HCT116 (cell line): ENCODE results near the gene CNDP2. TPM values are rescaled to one million over a fixed set of nuclear protein-coding genes. Genes with fewer than 3 reads are reported as not detected.

ENCODE experiments used
- ATAC-seq: fragments of 200-7000 bp; cut with Tn5 transposase; 2 replicates; pipeline ENCODE4 v1.9.1; 2020; ENCODE audit warnings: mild to moderate bottlenecking, moderate library complexity
- BruUV-seq: library from RNA; stranded (reverse); fragments of 400-500 nt; replicated peaks from 2 replicates; lab custom pipeline; 2021; lab: Mats Ljungman, UMichigan
- CTCF ChIA-PET: fragments of 300-600 bp; sonication (Branson Sonifier 250); formaldehyde crosslinking; loops from one replicate; lab custom pipeline; 2021; ENCODE audit warnings: antibody characterized with exemption; lab: Charles Lee
- POLR2A ChIA-PET: fragments of 300-600, 350-600 bp; sonication (Branson Sonifier 250); formaldehyde crosslinking; loops from one replicate; lab custom pipeline; 2021; ENCODE audit warnings: antibody characterized with exemption; lab: Charles Lee
- RAD21 ChIA-PET, 2 experiments: fragments of 300-600 bp; sonication (Branson Sonifier 250); formaldehyde crosslinking; loops; one replicate each; lab custom pipeline; 2023; ENCODE audit warnings: low total read pairs in 2 of 2; ENCODE audit not compliant: uncharacterized antibody in 2 of 2, unreplicated experiment in 2 of 2, low non-redundant PET in 1 of 2; lab: Charles Lee
- DNase-seq: peaks from one replicate; pipeline ENCODE4 v3.0.0-alpha.2; 2010; ENCODE audit warnings: low read depth, low spot score
- H2AFZ ChIP-seq: fragments of 200-600 bp; shearing (Covaris generic), sonication (generic); 2 replicates; pipeline ENCODE4 v1.6.1; 2017; ENCODE audit warnings: low read depth, mixed run types, mixed read lengths, antibody characterized with exemption, low read length; ENCODE audit not compliant: poor library complexity, severe bottlenecking
- H3K27ac ChIP-seq: 2 replicates; pipeline ENCODE4 v1.5.1; 2012; ENCODE audit warnings: low read depth, low read length
- H3K27me3 ChIP-seq: fragments of 200-600 bp; sonication (generic); 2 replicates; pipeline ENCODE4 v1.6.1; 2016; ENCODE audit warnings: mixed run types, low read length, mixed read lengths; ENCODE audit not compliant: insufficient read depth
- H3K36me3 ChIP-seq, 2 experiments: fragments of 200-500 bp in 1 of 2; fragments of 200-600 bp in 1 of 2; sonication (Bioruptor generic) in 1 of 2; sonication (generic) in 1 of 2; 2 replicates each; pipeline versions ENCODE4 v1.5.1 to v1.6.1; 2014 to 2016; ENCODE audit warnings: low read length in 2 of 2, inconsistent platforms in 1 of 2, mixed read lengths in 1 of 2, mixed run types in 1 of 2; ENCODE audit not compliant: insufficient read depth in 2 of 2, control insufficient read depth in 1 of 2
- H3K4me1 ChIP-seq, 2 experiments: fragments of 200-600 bp in 1 of 2; sonication (generic) in 1 of 2; 2 replicates each; pipeline versions ENCODE4 v1.5.1 to v1.6.1; 2012 to 2017; ENCODE audit warnings: low read length in 2 of 2, inconsistent platforms in 1 of 2, mild to moderate bottlenecking in 1 of 2, mixed read lengths in 1 of 2, mixed run types in 1 of 2, moderate library complexity in 1 of 2; ENCODE audit not compliant: insufficient read depth in 2 of 2, control insufficient read depth in 1 of 2
- H3K4me2 ChIP-seq: fragments of 200-600 bp; sonication (generic); 2 replicates; pipeline ENCODE4 v1.6.1; 2017; ENCODE audit warnings: mixed run types, low read length, mixed read lengths
- H3K4me3 ChIP-seq, 2 experiments: fragments of 200-600 bp in 1 of 2; sonication (generic) in 1 of 2; replicated peaks in 1 of 2; 2 replicates each; pipeline ENCODE4 v1.5.1; 2011 to 2016; ENCODE audit warnings: low read length in 2 of 2, control low read depth in 1 of 2, low read depth in 1 of 2, mild to moderate bottlenecking in 1 of 2, mixed read lengths in 1 of 2, mixed run types in 1 of 2
- H3K79me2 ChIP-seq: fragments of 200-600 bp; sonication (generic); 2 replicates; pipeline ENCODE4 v1.6.1; 2017; ENCODE audit warnings: mild to moderate bottlenecking, mixed run types, low read length, moderate library complexity, mixed read lengths; ENCODE audit not compliant: insufficient read depth
- H3K9ac ChIP-seq: fragments of 200-600 bp; sonication (generic); 2 replicates; pipeline ENCODE4 v1.6.1; 2016; ENCODE audit warnings: low read length, mixed read lengths
- H3K9me2 ChIP-seq: fragments of 200-600 bp; sonication (generic), shearing (Covaris generic); 2 replicates; pipeline ENCODE4 v1.6.1; 2017; ENCODE audit warnings: mixed run types, mild to moderate bottlenecking, moderate library complexity; ENCODE audit not compliant: insufficient read depth
- H3K9me3 ChIP-seq, 2 experiments: fragments of 200-500 bp in 1 of 2; fragments of 200-600 bp in 1 of 2; sonication (Bioruptor generic) in 1 of 2; sonication (generic) in 1 of 2; 2 replicates each; pipeline ENCODE4 v1.6.1; 2014 to 2017; ENCODE audit warnings: low read length in 2 of 2, mixed read lengths in 2 of 2, inconsistent platforms in 1 of 2, low read depth in 1 of 2, mild to moderate bottlenecking in 1 of 2, mixed run types in 1 of 2, moderate library complexity in 1 of 2; ENCODE audit not compliant: control insufficient read depth in 1 of 2, insufficient read depth in 1 of 2
- H4K20me1 ChIP-seq: fragments of 200-600 bp; sonication (generic), shearing (Covaris generic); 2 replicates; pipeline ENCODE4 v1.6.1; 2017; ENCODE audit warnings: mixed run types, mild to moderate bottlenecking, moderate library complexity; ENCODE audit not compliant: insufficient read depth
- CBX3 ChIP-seq: IDR thresholded peaks from 2 replicates; pipeline ENCODE4 v1.6.1; 2012; ENCODE audit warnings: low read depth
- CEBPB ChIP-seq: IDR thresholded peaks from 2 replicates; pipeline ENCODE4 v1.6.1; 2012; ENCODE audit warnings: low read depth
- EGR1 ChIP-seq: IDR thresholded peaks from 2 replicates; pipeline ENCODE4 v1.6.1; 2012; ENCODE audit warnings: low read depth
- EZH2 ChIP-seq: fragments of 200-600 bp; sonication (generic); IDR thresholded peaks from 2 replicates; pipeline ENCODE4 v1.6.1; 2017; ENCODE audit warnings: antibody characterized with exemption, mixed run types
- EZH2phosphoT487 ChIP-seq: fragments of 200-600 bp; IDR thresholded peaks from 2 replicates; pipeline ENCODE4 v1.6.1; 2018; ENCODE audit warnings: antibody characterized with exemption, borderline replicate concordance
- JUND ChIP-seq: IDR thresholded peaks from 2 replicates; pipeline ENCODE4 v1.6.1; 2012
- POLR2A ChIP-seq: IDR thresholded peaks from 2 replicates; pipeline ENCODE4 v1.7.0; 2011; ENCODE audit warnings: borderline replicate concordance; ENCODE audit not compliant: insufficient read depth, insufficient read length; ENCODE audit errors: extremely low read depth
- RAD21 ChIP-seq: IDR thresholded peaks from 2 replicates; pipeline ENCODE4 v1.6.1; 2012; ENCODE audit warnings: low read depth, mild to moderate bottlenecking
- SIN3A ChIP-seq: IDR thresholded peaks from 2 replicates; pipeline ENCODE4 v1.6.1; 2012; ENCODE audit warnings: low read depth
- SP1 ChIP-seq: IDR thresholded peaks from 2 replicates; pipeline ENCODE4 v1.6.1; 2012; ENCODE audit warnings: low read depth
- SRF ChIP-seq: IDR thresholded peaks from 2 replicates; pipeline ENCODE4 v1.6.1; 2012; ENCODE audit warnings: low read depth
- YY1 ChIP-seq: IDR thresholded peaks from 2 replicates; pipeline ENCODE4 v1.6.1; 2011; ENCODE audit warnings: low read length, low read depth, moderate library complexity, mild to moderate bottlenecking; ENCODE audit not compliant: insufficient replicate concordance; ENCODE audit errors: extremely low read depth
- ZFX ChIP-seq: fragments of 450-650 bp; IDR thresholded peaks from 2 replicates; pipeline ENCODE4 v1.6.1; 2017
- intact Hi-C: fragments of 100-400 bp; cut with micrococcal nuclease; formaldehyde crosslinking; loops from 2 replicates; pipeline ENCODE4 v1.10.0; 2022
- total RNA-seq: library from RNA; stranded (reverse); gene quantifications from one replicate; pipeline ENCODE4 v1.2.1, GENCODE V29; 2021; ENCODE audit not compliant: unreplicated experiment
- TF ChIP-seq, protein P1 (sequence below): IDR thresholded peaks from 2 replicates; pipeline ENCODE4 v1.6.1; 2012
- TF ChIP-seq, protein P2 (sequence below), 3 experiments: fragments of 200-600 bp in 1 of 3; sonication (generic) in 1 of 3; IDR thresholded peaks in 2 of 3; conservative IDR thresholded peaks in 1 of 3; 2 replicates each; pipeline ENCODE4 v1.5.1; 2012 to 2017; ENCODE audit warnings: low read depth in 2 of 3, low read length in 2 of 3, antibody characterized with exemption in 1 of 3, borderline replicate concordance in 1 of 3, control low read depth in 1 of 3, mild to moderate bottlenecking in 1 of 3, mixed read lengths in 1 of 3, mixed run types in 1 of 3, moderate library complexity in 1 of 3; ENCODE audit not compliant: insufficient read depth in 1 of 3
- TF ChIP-seq, protein P3 (sequence below): IDR thresholded peaks from 2 replicates; pipeline ENCODE4 v1.6.1; 2012
- TF ChIP-seq, protein P4 (sequence below): IDR thresholded peaks from 2 replicates; pipeline ENCODE4 v1.6.1; 2011; ENCODE audit warnings: mild to moderate bottlenecking, low read length, moderate library complexity; ENCODE audit not compliant: insufficient replicate concordance; ENCODE audit errors: extremely low read depth
- TF ChIP-seq, protein P5 (sequence below): IDR thresholded peaks from 2 replicates; pipeline ENCODE4 v1.6.1; 2012; ENCODE audit warnings: low read depth

CNDP2 gene
- total RNA-seq, 1 experiment from 2014 or later, result 112 TPM

DNA sequence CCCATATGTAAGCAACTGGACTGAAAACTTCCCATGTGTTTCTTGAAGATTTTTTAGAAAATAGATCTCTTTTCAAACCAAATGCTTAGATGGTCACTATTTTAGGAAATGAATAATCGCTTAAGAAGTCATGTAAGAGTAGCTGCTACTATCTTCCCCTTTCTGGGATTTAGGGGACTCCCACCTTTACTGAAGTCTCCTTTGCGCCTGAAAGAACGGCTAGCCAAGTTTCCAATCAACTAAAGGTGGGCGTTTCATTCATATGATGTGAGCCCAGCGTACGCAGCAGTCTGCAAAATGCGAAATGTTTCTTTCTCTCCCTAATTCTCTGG lies 40.2 kb upstream of the CNDP2 start:
- ATAC-seq (no peak), DNase-seq (no peak)
- Histone ChIP-seq H4K20me1 (no peaks in the 10 kb centered on the region), H3K27me3 (peaks cover 4% of the 10 kb centered on the region; the same call in 1 of the 2 replicates), H3K9ac (no peak overlapping the region), H3K27ac (no peak overlapping the region), H3K4me2 (no peak overlapping the region), H3K9me2 (no peaks in the 10 kb centered on the region), H3K36me3 (no peaks in the 10 kb centered on the region), H3K4me3 (no peak overlapping the region), H2AFZ (no peak overlapping the region), H3K4me1 (no peaks in the 10 kb centered on the region), H3K9me3 (no peaks in the 10 kb centered on the region), H3K79me2 (no peaks in the 10 kb centered on the region)
- ChIA-PET CTCF (no interaction called here), RAD21 (no interaction called here), POLR2A (no interaction called here)
- TF ChIP-seq POLR2A (no peak), ZFX (no peak), EGR1 (no peak), CBX3 (no peak), SRF (no peak), EZH2phosphoT487 (no peak), SIN3A (no peak), YY1 (no peak), RAD21 (no peak), SP1 (no peak), CEBPB (no peak), JUND (no peak), EZH2 (no peak)
- TF ChIP-seq, protein P1, sequence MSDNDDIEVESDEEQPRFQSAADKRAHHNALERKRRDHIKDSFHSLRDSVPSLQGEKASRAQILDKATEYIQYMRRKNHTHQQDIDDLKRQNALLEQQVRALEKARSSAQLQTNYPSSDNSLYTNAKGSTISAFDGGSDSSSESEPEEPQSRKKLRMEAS, result no peak
- TF ChIP-seq, protein P2, sequence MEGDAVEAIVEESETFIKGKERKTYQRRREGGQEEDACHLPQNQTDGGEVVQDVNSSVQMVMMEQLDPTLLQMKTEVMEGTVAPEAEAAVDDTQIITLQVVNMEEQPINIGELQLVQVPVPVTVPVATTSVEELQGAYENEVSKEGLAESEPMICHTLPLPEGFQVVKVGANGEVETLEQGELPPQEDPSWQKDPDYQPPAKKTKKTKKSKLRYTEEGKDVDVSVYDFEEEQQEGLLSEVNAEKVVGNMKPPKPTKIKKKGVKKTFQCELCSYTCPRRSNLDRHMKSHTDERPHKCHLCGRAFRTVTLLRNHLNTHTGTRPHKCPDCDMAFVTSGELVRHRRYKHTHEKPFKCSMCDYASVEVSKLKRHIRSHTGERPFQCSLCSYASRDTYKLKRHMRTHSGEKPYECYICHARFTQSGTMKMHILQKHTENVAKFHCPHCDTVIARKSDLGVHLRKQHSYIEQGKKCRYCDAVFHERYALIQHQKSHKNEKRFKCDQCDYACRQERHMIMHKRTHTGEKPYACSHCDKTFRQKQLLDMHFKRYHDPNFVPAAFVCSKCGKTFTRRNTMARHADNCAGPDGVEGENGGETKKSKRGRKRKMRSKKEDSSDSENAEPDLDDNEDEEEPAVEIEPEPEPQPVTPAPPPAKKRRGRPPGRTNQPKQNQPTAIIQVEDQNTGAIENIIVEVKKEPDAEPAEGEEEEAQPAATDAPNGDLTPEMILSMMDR (IDR thresholded peaks at IDR 0.05 in 2 of 3, conservative IDR thresholded peaks at IDR 0.05 in 1 of 3; ENCODE audit: borderline replicate concordance in 1 of 3, insufficient read depth in 1 of 3, low read depth in 2 of 3, low read length in 2 of 3), result no peak
- TF ChIP-seq, protein P3, sequence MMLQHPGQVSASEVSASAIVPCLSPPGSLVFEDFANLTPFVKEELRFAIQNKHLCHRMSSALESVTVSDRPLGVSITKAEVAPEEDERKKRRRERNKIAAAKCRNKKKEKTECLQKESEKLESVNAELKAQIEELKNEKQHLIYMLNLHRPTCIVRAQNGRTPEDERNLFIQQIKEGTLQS, result no peak
- TF ChIP-seq, protein P4, sequence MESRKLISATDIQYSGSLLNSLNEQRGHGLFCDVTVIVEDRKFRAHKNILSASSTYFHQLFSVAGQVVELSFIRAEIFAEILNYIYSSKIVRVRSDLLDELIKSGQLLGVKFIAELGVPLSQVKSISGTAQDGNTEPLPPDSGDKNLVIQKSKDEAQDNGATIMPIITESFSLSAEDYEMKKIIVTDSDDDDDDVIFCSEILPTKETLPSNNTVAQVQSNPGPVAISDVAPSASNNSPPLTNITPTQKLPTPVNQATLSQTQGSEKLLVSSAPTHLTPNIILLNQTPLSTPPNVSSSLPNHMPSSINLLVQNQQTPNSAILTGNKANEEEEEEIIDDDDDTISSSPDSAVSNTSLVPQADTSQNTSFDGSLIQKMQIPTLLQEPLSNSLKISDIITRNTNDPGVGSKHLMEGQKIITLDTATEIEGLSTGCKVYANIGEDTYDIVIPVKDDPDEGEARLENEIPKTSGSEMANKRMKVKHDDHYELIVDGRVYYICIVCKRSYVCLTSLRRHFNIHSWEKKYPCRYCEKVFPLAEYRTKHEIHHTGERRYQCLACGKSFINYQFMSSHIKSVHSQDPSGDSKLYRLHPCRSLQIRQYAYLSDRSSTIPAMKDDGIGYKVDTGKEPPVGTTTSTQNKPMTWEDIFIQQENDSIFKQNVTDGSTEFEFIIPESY, result no peak
- TF ChIP-seq, protein P5, sequence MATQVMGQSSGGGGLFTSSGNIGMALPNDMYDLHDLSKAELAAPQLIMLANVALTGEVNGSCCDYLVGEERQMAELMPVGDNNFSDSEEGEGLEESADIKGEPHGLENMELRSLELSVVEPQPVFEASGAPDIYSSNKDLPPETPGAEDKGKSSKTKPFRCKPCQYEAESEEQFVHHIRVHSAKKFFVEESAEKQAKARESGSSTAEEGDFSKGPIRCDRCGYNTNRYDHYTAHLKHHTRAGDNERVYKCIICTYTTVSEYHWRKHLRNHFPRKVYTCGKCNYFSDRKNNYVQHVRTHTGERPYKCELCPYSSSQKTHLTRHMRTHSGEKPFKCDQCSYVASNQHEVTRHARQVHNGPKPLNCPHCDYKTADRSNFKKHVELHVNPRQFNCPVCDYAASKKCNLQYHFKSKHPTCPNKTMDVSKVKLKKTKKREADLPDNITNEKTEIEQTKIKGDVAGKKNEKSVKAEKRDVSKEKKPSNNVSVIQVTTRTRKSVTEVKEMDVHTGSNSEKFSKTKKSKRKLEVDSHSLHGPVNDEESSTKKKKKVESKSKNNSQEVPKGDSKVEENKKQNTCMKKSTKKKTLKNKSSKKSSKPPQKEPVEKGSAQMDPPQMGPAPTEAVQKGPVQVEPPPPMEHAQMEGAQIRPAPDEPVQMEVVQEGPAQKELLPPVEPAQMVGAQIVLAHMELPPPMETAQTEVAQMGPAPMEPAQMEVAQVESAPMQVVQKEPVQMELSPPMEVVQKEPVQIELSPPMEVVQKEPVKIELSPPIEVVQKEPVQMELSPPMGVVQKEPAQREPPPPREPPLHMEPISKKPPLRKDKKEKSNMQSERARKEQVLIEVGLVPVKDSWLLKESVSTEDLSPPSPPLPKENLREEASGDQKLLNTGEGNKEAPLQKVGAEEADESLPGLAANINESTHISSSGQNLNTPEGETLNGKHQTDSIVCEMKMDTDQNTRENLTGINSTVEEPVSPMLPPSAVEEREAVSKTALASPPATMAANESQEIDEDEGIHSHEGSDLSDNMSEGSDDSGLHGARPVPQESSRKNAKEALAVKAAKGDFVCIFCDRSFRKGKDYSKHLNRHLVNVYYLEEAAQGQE, result no peak
- BruUV-seq, result no TSS peak
- intact Hi-C loops, result no loop called here
